Nephron progenitor cell (in vitro differentiated cells): Measurements from ENCODE around the gene ARHGAP25.

Experiments
- DNase-seq: peaks from one replicate; pipeline ENCODE4 v3.0.0; 2021
- H3K27ac Mint-ChIP-seq: 2 replicates; pipeline ENCODE4 v1.8.0; 2021; ENCODE audit warnings: mild to moderate bottlenecking, moderate library complexity, mixed read lengths
- H3K27me3 Mint-ChIP-seq: 2 replicates; pipeline ENCODE4 v1.8.0; 2021; ENCODE audit warnings: mild to moderate bottlenecking, low read depth, mixed read lengths; ENCODE audit not compliant: poor library complexity
- H3K36me3 Mint-ChIP-seq: 2 replicates; pipeline ENCODE4 v1.8.0; 2021; ENCODE audit warnings: low read depth, mixed read lengths
- H3K4me1 Mint-ChIP-seq: 2 replicates; pipeline ENCODE4 v1.8.0; 2021; ENCODE audit warnings: mixed read lengths
- H3K4me3 Mint-ChIP-seq: 2 replicates; pipeline ENCODE4 v1.8.0; 2021; ENCODE audit warnings: mild to moderate bottlenecking, moderate library complexity, mixed read lengths
- H3K9me3 Mint-ChIP-seq: 2 replicates; pipeline ENCODE4 v1.8.0; 2021; ENCODE audit warnings: mild to moderate bottlenecking, moderate library complexity, mixed read lengths
- TF ChIP-seq, protein P1 (sequence below): fragments of 200-600 bp; sonication (generic); IDR thresholded peaks from 2 replicates; pipeline ENCODE4 v1.5.0; 2021; ENCODE audit warnings: antibody characterized with exemption

The ARHGAP25 gene

DNA sequence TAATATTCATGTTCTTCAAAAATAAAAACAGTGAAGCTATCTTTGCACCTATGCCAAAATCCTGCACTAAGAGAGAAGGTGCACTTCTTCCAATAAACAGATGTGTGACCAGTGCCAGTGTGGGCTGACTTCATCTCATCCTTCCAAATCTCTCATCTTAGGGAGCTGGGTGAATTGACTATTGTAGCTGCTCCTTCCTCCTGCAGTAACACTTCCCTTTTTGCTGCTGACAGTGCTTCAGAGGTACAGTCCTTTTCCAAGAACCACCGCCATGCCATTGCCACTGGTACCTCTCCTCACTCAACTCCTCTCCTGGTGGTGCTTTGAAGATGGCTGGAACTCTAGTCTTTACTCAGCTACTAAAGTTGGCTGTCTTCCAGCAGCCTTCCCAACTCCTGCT, 42.1 kb upstream of the ARHGAP25 start:
- peaks cover 6% of the 10 kb centered on the region for H3K27me3 Mint-ChIP-seq
- peaks cover 10% of the 10 kb centered on the region for H3K9me3 Mint-ChIP-seq
- no peak for DNase-seq

DNA sequence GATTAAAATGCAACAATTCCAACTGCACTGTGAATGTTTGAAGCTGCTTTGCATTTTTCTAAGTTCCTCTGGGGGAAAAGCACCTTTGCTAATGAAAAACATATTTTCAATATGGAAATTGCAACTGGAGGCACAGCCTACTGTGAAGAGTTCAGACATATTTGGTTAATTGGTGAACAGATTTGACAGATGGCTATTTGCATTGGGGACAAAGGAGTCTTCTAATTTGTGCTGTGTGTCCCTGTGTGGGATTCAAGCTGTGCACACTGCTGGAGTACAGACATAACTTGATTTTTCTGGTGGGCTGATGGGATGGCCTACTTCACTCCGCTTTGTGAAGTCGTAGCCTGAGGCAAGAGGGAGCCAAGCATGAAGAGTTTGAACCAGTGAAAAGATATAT, 40.7 kb upstream of the ARHGAP25 start:
- Mint-ChIP-seq H3K27ac (no peak overlapping the region), H3K36me3 (no peaks in the 10 kb centered on the region), H3K9me3 (peaks cover 10% of the 10 kb centered on the region), H3K4me3 (no peak overlapping the region), H3K27me3 (peaks cover 6% of the 10 kb centered on the region), H3K4me1 (peaks cover 5% of the 10 kb centered on the region)
- TF ChIP-seq, protein P1, sequence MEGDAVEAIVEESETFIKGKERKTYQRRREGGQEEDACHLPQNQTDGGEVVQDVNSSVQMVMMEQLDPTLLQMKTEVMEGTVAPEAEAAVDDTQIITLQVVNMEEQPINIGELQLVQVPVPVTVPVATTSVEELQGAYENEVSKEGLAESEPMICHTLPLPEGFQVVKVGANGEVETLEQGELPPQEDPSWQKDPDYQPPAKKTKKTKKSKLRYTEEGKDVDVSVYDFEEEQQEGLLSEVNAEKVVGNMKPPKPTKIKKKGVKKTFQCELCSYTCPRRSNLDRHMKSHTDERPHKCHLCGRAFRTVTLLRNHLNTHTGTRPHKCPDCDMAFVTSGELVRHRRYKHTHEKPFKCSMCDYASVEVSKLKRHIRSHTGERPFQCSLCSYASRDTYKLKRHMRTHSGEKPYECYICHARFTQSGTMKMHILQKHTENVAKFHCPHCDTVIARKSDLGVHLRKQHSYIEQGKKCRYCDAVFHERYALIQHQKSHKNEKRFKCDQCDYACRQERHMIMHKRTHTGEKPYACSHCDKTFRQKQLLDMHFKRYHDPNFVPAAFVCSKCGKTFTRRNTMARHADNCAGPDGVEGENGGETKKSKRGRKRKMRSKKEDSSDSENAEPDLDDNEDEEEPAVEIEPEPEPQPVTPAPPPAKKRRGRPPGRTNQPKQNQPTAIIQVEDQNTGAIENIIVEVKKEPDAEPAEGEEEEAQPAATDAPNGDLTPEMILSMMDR, result no peak
- no peak for DNase-seq

More for the DNA sequence above, 42.1 kb upstream of the ARHGAP25 start:
- H3K27ac Mint-ChIP-seq, result no peak overlapping the region
- H3K4me1 Mint-ChIP-seq, result peaks cover 5% of the 10 kb centered on the region
- H3K36me3 Mint-ChIP-seq, result peaks cover 7% of the 10 kb centered on the region
- H3K4me3 Mint-ChIP-seq, result no peak overlapping the region
- TF ChIP-seq, protein P1, result no peak

DNA sequence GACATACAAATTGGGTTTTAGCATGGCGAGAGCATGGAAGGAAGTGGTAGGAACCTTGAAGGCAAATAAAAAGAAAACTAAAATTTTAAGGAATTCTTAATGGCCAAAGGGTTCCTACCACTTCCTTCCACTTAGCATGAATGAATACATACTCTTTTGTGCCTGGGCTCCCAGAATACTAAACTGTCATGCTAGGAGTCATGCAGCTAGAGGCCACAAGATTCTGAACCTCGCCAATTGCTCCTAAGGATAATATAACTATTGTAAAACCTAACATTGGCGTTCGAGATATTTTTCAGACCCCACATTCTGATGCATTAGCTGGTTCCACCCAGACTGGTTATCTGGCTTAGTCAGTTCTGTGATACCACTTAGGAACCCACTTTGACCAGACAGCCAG, 38.6 kb upstream of the ARHGAP25 start:
- H3K27me3 Mint-ChIP-seq, result peaks cover 6% of the 10 kb centered on the region
- no peak overlapping the region for H3K4me3 Mint-ChIP-seq
- H3K4me1 Mint-ChIP-seq, result no peaks in the 10 kb centered on the region
- H3K9me3 Mint-ChIP-seq, result peaks cover 29% of the 10 kb centered on the region
- H3K27ac Mint-ChIP-seq, result no peak overlapping the region
- TF ChIP-seq, protein P1, result no peak
- DNase-seq, result no peak
- peaks cover 4% of the 10 kb centered on the region for H3K36me3 Mint-ChIP-seq

DNA sequence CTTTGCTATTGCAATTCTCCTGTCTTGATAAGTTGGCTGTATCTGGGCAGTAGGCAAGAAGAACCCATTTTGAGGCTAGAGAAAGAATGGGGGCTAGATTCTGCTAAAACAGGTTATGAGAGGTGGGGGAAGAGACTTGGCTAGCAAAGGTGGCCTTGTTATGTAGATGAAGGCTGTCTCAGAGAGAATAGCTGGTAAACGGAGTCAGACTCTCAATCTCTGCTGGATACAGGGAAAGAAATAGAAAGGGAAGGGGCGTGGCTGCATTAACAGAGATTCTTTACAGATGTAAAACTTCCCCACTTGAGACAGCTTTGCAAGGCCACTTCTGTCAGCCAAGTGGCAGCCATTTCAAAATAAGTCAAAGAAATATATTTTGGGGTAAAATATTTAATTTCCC, 38.1 kb upstream of the ARHGAP25 start:
- Mint-ChIP-seq H3K27ac (no peak overlapping the region), H3K4me1 (no peaks in the 10 kb centered on the region), H3K9me3 (peaks cover 29% of the 10 kb centered on the region), H3K4me3 (no peak overlapping the region), H3K27me3 (peaks cover 6% of the 10 kb centered on the region), H3K36me3 (peaks cover 4% of the 10 kb centered on the region)
- TF ChIP-seq, protein P1, result no peak
- no peak for DNase-seq

DNA sequence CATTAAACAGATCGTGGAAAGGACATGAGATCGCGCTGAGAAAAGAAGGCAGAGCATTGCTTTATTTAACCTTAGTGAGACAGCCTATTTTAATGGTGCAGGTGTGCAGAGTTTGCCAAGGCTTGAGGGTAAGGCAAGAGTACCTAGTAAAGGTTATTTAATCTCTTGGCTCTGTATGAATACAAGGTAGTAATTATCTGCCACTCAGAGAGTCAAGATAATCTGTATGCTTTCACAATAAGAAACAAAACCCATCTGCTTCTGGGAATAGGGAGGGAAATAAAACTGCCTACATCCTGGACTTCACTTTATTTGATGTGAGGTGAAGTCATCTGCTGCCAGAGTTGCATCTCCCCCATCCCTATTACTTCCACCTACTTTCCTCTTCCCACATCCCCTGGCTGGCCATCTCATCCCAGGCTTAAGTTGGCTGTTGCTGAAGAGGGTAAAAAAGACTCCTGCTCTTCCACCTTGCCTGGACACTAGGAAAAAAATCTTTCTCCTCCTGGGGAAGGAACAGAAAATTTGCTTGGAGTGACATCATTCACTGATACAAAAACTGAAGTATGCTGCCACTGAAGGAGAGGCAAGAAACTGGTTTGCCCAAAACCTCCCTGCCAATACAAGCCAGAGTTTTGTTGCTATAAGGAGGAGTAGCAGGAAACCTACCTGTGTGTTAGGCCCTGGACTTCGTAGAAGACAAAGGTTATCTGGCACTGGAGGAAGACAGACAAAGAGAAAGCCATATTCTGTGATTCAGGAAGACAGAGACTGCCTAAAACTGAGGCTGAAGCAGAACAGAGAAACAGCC, 35.8 kb upstream of the ARHGAP25 start:
- TF ChIP-seq, protein P1, result no peak
- H3K4me1 Mint-ChIP-seq, result no peaks in the 10 kb centered on the region
- DNase-seq, result no peak
- H3K9me3 Mint-ChIP-seq, result peaks cover 29% of the 10 kb centered on the region
- no peak overlapping the region for H3K4me3 Mint-ChIP-seq
- H3K27me3 Mint-ChIP-seq, result peaks cover 6% of the 10 kb centered on the region
- peaks cover 4% of the 10 kb centered on the region for H3K36me3 Mint-ChIP-seq
- no peak overlapping the region for H3K27ac Mint-ChIP-seq

DNA sequence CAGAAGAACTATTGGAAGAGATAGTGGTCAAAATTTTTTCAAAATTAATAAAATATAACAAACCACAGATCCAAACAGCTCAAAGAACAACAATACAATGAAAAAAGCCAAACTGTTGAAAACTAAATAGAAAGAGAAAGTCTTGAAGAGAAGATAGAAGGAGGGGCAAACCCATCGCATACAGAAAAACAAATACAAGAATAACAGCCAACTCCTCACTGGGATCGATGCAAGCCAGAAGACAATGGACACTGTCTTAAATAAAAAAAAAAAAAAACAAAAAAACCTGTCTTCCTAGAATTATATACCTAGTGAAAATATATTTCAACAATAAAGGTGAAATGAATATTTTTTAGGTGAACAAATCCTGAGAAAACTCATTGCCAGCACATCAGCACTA, 34.1 kb upstream of the ARHGAP25 start:
- Mint-ChIP-seq H3K4me1 (no peaks in the 10 kb centered on the region), H3K9me3 (peaks cover 29% of the 10 kb centered on the region), H3K36me3 (peaks cover 4% of the 10 kb centered on the region), H3K4me3 (no peak overlapping the region), H3K27me3 (peaks cover 3% of the 10 kb centered on the region), H3K27ac (no peak overlapping the region)
- DNase-seq, result no peak
- TF ChIP-seq, protein P1, result no peak
